Mesothelial cell of epicardium (in vitro differentiated cells): ENCODE measurements around the gene CWC25. TPM values are rescaled to one million over a fixed set of nuclear protein-coding genes. Genes with fewer than 3 reads are reported as not detected.
A peak's percentile ranks its signal among the peaks of the same experiment; 100 is the strongest.

Experiments
- DNase-seq, 2 experiments: peaks; one replicate each; pipeline ENCODE4 v3.0.0; 2021; ENCODE audit warnings: low spot score in 2 of 2; ENCODE audit not compliant: unreplicated experiment in 2 of 2
- H3K27ac Mint-ChIP-seq: 2 replicates; pipeline ENCODE4 v1.8.0; 2021; ENCODE audit warnings: mixed read lengths
- H3K27me3 Mint-ChIP-seq: 2 replicates; pipeline ENCODE4 v1.8.0; 2021; ENCODE audit warnings: low read depth, mixed read lengths
- H3K36me3 Mint-ChIP-seq: 2 replicates; pipeline ENCODE4 v1.8.0; 2021; ENCODE audit warnings: mixed read lengths
- H3K4me1 Mint-ChIP-seq: 2 replicates; pipeline ENCODE4 v1.8.0; 2021; ENCODE audit warnings: mixed read lengths
- H3K4me3 Mint-ChIP-seq: 2 replicates; pipeline ENCODE4 v1.8.0; 2021; ENCODE audit warnings: mild to moderate bottlenecking, moderate library complexity, mixed read lengths
- H3K9me3 Mint-ChIP-seq: 2 replicates; pipeline ENCODE4 v1.8.0; 2021; ENCODE audit warnings: mixed read lengths
- CTCF ChIP-seq: fragments of 200-600 bp; sonication (generic); IDR thresholded peaks from one replicate; pipeline ENCODE4 v1.5.0; 2021; ENCODE audit warnings: antibody characterized with exemption; ENCODE audit not compliant: unreplicated experiment
- total RNA-seq: library from RNA; stranded (reverse); gene quantifications from 3 replicates; pipeline ENCODE4 v1.2.1, GENCODE V29; 2021

Gene CWC25
- total RNA-seq, 1 donor from 2014 or later, result 19.5 TPM

DNA sequence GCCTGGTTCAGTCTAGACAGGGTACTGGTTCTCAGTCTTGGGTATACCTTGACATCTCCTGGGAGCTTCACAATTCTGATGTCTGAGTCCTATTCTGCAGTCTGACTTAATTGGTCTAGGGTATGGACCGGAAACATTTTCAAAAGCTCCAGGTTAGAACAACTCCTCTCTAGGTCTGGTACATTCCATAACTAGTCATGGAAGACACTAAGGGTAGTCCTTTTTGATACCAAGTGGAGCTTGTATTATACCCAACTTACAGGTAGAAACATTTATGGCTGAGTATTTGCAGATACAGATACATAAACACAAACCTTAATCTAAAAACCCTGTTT, 23.4 kb upstream of the CWC25 start:
- Mint-ChIP-seq H3K27me3 (no peaks in the 10 kb centered on the region), H3K9me3 (no peaks in the 10 kb centered on the region), H3K4me3 (no peak overlapping the region), H3K27ac (no peak overlapping the region), H3K4me1 (peaks cover 34% of the 10 kb centered on the region), H3K36me3 (peaks cover 40% of the 10 kb centered on the region)
- TF ChIP-seq CTCF, result no peak
- no peak for DNase-seq

DNA sequence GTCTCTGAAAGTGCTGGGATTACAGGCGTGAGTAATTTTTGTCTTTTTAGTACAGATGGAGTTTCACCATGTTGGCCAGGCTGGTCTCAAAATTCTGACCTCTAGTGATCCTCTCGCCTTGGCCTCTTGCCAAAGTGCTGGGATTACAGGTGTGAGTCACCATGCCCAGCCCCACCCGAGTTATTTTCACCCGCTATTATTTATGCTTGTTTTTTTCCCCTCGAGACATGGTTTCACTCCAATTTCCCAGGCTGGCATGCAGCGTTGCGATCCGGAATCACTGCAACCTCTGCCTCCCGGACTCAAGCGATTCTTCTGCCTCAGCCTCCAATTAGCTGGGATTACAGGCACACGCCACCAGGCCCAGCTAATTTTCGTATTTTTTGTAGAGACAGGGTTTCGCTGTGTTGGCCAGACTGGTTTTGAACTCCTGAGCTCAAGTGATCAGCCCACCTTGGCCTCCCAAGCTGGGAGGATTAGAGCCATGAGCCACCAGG, 19.2 kb upstream of the CWC25 start:
- Mint-ChIP-seq H3K36me3 (peaks cover 15% of the 10 kb centered on the region), H3K4me1 (peaks cover 4% of the 10 kb centered on the region), H3K27ac (peak overlapping the region; percentile 72), H3K4me3 (no peak overlapping the region), H3K27me3 (no peaks in the 10 kb centered on the region), H3K9me3 (no peaks in the 10 kb centered on the region)
- TF ChIP-seq CTCF, result no peak
- no peak for DNase-seq

- peak overlapping the region; percentile 92 for H3K4me3 Mint-ChIP-seq
- TF ChIP-seq CTCF, result no peak
- DNase-seq, result no peak
- H3K36me3 Mint-ChIP-seq, result peaks cover 3% of the 10 kb centered on the region
- H3K9me3 Mint-ChIP-seq, result no peaks in the 10 kb centered on the region
- peaks cover 19% of the 10 kb centered on the region for H3K4me1 Mint-ChIP-seq
- peak overlapping the region; percentile 100 for H3K27ac Mint-ChIP-seq
- peaks cover 9% of the 10 kb centered on the region for H3K27me3 Mint-ChIP-seq
These were observed 684 bp upstream of the CWC25 start for GRCh38 chr17:38825762-38826247.

GRCh38 chr17:38815576-38816193, 9.4 kb downstream of the CWC25 start:
- Mint-ChIP-seq H3K36me3 (peaks cover 17% of the 10 kb centered on the region), H3K9me3 (no peaks in the 10 kb centered on the region), H3K27ac (no peak overlapping the region), H3K4me1 (no peaks in the 10 kb centered on the region), H3K4me3 (no peak overlapping the region), H3K27me3 (no peaks in the 10 kb centered on the region)
- TF ChIP-seq CTCF, result no peak
- DNase-seq, result no peak

GRCh38 chr17:38809828-38810227, 15.3 kb downstream of the CWC25 start:
- TF ChIP-seq CTCF, result no peak

More at GRCh38 chr17:38809828-38810227, 15.3 kb downstream of the CWC25 start:
- no peak for DNase-seq
- Mint-ChIP-seq H3K27me3 (no peaks in the 10 kb centered on the region), H3K27ac (no peak overlapping the region), H3K9me3 (no peaks in the 10 kb centered on the region), H3K4me3 (no peak overlapping the region), H3K36me3 (peaks cover 33% of the 10 kb centered on the region), H3K4me1 (no peaks in the 10 kb centered on the region)
